PC-3 (cell line): ENCODE measurements around the gene COX11.

ENCODE experiments used
- CTCF ChIP-seq: fragments of 300-600 bp; sonication (generic); conservative IDR thresholded peaks from 2 replicates; pipeline ENCODE4 v1.5.1; 2017; ENCODE audit warnings: antibody characterized with exemption, low read depth, mild to moderate bottlenecking, low read length
- EZH2 ChIP-seq: fragments of 300-600 bp; sonication (generic); IDR thresholded peaks from one replicate; pipeline ENCODE4 v1.6.1; 2017; ENCODE audit warnings: antibody characterized with exemption, mild to moderate bottlenecking, low read length; ENCODE audit not compliant: unreplicated experiment
- EZH2phosphoT487 ChIP-seq: fragments of 300-600 bp; sonication (generic); IDR thresholded peaks from 2 replicates; pipeline ENCODE4 v1.6.1; 2018; ENCODE audit warnings: mild to moderate bottlenecking, antibody characterized with exemption, low read length, borderline replicate concordance

- no peak for TF ChIP-seq CTCF
- no peak for TF ChIP-seq EZH2
- no peak for TF ChIP-seq EZH2phosphoT487
Measured at GRCh38 chr17:55004484-55004883, 36.0 kb upstream of the COX11 start.
